ENCODE data around the gene LCE3E. TPM values are rescaled to one million over a fixed set of nuclear protein-coding genes. Genes with fewer than 3 reads are reported as not detected.

LCE3E gene
- total RNA-seq, 1 donor from 2014 or later = not detected

DNA sequence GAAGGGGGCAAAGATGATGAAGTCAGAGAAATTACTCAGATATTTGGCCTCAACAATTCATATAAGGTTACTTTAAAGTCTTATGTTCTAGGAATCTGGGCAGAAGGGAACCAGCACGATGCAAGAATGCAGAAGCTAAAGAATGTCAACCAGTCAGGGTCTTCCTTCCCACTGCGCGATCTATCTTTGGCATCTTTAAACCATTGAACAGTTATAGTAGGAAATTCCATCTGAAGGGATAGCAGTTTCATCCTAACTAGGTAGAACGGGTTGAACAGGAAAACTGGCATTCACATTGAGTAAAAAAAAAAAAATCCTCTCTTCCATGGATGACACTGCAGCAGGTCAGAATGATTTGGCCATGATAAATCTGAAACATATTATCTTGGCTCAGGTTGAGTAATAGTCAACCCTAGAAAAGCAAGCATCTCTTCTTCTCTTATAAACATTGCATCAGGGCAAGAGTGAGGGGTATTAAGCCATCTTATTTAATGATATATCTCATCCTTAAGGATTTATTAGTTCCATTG lies 46.0 kb downstream of the LCE3E start:
- DNase-seq (no peak), ATAC-seq (ENCODE audit: poor library complexity) (no peak)
- intact Hi-C loops (cut with DNase I) = no loop called here

- DNase-seq (no peak), ATAC-seq (ENCODE audit: poor library complexity) (no peak)
- intact Hi-C loops (cut with DNase I) = no loop called here
Observed at GRCh38 chr1:152519851-152520250, 46.7 kb downstream of the LCE3E start.

- intact Hi-C loops (cut with DNase I) = no loop called here
- no peak for DNase-seq
Observed at GRCh38 chr1:152517237-152517811, 49.3 kb downstream of the LCE3E start.

GRCh38 chr1:152516082-152516481 lies 50.5 kb downstream of the LCE3E start:
- intact Hi-C loops (cut with DNase I) = no loop called here
- no peak for ATAC-seq (ENCODE audit: poor library complexity)

More at GRCh38 chr1:152517237-152517811, 49.3 kb downstream of the LCE3E start:
- no peak for ATAC-seq (ENCODE audit: poor library complexity)

More at GRCh38 chr1:152516082-152516481, 50.5 kb downstream of the LCE3E start:
- DNase-seq = no peak

Other genes starting within 250 kb of the LCE3E start
- not detected for gene FLG, start 241.5 kb downstream of the LCE3E start, total RNA-seq
- not detected for gene FLG2, start 206.8 kb downstream of the LCE3E start, total RNA-seq
- not detected for gene CRNN, start 152.5 kb downstream of the LCE3E start, total RNA-seq
- not detected for gene LCE5A, start 56.0 kb downstream of the LCE3E start, total RNA-seq
- gene CRCT1, start 52.3 kb downstream of the LCE3E start, total RNA-seq = not detected
- gene LCE3D, start 13.7 kb upstream of the LCE3E start, total RNA-seq = not detected
- gene LCE3C, start 33.5 kb upstream of the LCE3E start, total RNA-seq = not detected
- not detected for gene LCE3B, start 47.0 kb upstream of the LCE3E start, total RNA-seq
- gene LCE3A, start 56.3 kb upstream of the LCE3E start, total RNA-seq = not detected
- gene LCE2D, start 96.6 kb upstream of the LCE3E start, total RNA-seq = not detected
- not detected for gene LCE2C, start 108.5 kb upstream of the LCE3E start, total RNA-seq
- not detected for gene LCE2B, start 119.3 kb upstream of the LCE3E start, total RNA-seq
- gene LCE2A, start 131.6 kb upstream of the LCE3E start, total RNA-seq = not detected
- not detected for gene LCE4A, start 141.4 kb upstream of the LCE3E start, total RNA-seq
- gene KPRP, start 191.2 kb upstream of the LCE3E start, total RNA-seq = not detected
- gene LCE1F, start 208.4 kb upstream of the LCE3E start, total RNA-seq = not detected
- gene LCE1E, start 219.5 kb upstream of the LCE3E start, total RNA-seq = not detected
- gene LCE1D, start 229.9 kb upstream of the LCE3E start, total RNA-seq = not detected
- gene LCE1C, start 239.9 kb upstream of the LCE3E start, total RNA-seq = not detected
- gene LCE1B, start 245.2 kb upstream of the LCE3E start, total RNA-seq = not detected